ENCODE measurements around the gene ZNF805.
A peak's percentile ranks its signal among the peaks of the same experiment; 100 is the strongest.

The ZNF805 gene

DNA sequence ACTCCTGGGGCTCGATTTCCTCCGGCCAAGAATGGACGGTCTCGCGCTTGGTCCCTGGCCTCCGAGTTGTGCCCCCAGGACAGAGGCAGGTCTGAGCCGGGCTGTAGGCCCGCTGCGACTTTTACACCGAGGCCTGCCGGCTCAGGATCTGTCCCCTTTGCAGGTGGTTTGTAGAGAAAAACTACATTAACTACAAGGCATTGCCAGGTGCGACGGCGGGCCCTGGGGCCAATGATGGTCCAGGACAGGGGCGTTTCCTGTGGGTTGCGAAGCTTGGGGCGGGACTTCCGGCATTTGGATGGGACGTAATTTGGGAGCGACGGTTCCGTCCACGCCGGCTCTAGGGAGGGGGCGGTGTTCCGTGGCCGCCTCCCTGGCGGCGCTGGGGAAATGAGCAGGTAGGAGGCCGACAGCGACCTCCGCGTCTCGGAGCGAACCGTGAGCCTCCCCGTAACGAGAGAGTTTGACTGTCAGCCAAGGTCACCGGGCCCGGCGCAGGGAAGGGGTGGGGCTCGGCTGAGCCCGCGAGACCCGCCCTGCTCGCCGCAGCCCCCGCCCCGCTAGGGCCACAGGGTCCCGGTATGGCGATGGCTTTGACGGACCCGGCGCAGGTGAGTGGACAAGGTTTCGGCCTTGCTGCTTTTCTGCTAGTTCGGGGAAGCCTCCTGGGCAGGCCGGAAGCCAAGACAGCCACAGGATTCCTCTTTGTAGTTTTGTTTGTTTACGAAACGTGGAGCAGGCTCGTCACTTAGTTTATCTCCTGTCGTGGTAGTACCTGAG is at the start of gene ZNF805 (continued):
- TF ChIP-seq, protein P1, sequence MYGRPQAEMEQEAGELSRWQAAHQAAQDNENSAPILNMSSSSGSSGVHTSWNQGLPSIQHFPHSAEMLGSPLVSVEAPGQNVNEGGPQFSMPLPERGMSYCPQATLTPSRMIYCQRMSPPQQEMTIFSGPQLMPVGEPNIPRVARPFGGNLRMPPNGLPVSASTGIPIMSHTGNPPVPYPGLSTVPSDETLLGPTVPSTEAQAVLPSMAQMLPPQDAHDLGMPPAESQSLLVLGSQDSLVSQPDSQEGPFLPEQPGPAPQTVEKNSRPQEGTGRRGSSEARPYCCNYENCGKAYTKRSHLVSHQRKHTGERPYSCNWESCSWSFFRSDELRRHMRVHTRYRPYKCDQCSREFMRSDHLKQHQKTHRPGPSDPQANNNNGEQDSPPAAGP (tag by site-specific recombination; IDR thresholded peaks at IDR 0.05), result peak; percentile 47; the same call in 1 of the 2 replicates
- TF ChIP-seq ZBTB20 (tag by site-specific recombination; IDR thresholded peaks at IDR 0.05) (peak; percentile 86), ZNF777 (tag by site-specific recombination; IDR thresholded peaks at IDR 0.05; ENCODE audit: borderline replicate concordance) (no peak), SP7 (tag by site-specific recombination; IDR thresholded peaks at IDR 0.05) (peak; percentile 64), ZNF555 (tag by site-specific recombination; conservative IDR thresholded peaks at IDR 0.05) (no peak), SCRT1 (tag by site-specific recombination; IDR thresholded peaks at IDR 0.05; ENCODE audit: borderline replicate concordance) (0 out of 2 replicates have a peak, but pooled peaks have one; percentile 8), ZNF571 (tag by site-specific recombination; IDR thresholded peaks at IDR 0.05) (no peak), ZNF324 (tag by site-specific recombination; IDR thresholded peaks at IDR 0.05) (peak; percentile 48; the same call in 1 of the 2 replicates), SCRT2 (tag by site-specific recombination; IDR thresholded peaks at IDR 0.05) (0 out of 2 replicates have a peak, but pooled peaks have one; percentile 31), ZNF530 (tag by site-specific recombination; IDR thresholded peaks at IDR 0.05; ENCODE audit: low read depth) (no peak), ZNF785 (tag by site-specific recombination; IDR thresholded peaks at IDR 0.05) (no peak)
- TF ChIP-seq, protein P2, sequence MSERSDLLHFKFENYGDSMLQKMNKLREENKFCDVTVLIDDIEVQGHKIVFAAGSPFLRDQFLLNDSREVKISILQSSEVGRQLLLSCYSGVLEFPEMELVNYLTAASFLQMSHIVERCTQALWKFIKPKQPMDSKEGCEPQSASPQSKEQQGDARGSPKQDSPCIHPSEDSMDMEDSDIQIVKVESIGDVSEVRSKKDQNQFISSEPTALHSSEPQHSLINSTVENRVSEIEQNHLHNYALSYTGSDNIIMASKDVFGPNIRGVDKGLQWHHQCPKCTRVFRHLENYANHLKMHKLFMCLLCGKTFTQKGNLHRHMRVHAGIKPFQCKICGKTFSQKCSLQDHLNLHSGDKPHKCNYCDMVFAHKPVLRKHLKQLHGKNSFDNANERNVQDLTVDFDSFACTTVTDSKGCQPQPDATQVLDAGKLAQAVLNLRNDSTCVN (tag by site-specific recombination; optimal IDR thresholded peaks at IDR 0.05), result peak; percentile 34

DNA sequence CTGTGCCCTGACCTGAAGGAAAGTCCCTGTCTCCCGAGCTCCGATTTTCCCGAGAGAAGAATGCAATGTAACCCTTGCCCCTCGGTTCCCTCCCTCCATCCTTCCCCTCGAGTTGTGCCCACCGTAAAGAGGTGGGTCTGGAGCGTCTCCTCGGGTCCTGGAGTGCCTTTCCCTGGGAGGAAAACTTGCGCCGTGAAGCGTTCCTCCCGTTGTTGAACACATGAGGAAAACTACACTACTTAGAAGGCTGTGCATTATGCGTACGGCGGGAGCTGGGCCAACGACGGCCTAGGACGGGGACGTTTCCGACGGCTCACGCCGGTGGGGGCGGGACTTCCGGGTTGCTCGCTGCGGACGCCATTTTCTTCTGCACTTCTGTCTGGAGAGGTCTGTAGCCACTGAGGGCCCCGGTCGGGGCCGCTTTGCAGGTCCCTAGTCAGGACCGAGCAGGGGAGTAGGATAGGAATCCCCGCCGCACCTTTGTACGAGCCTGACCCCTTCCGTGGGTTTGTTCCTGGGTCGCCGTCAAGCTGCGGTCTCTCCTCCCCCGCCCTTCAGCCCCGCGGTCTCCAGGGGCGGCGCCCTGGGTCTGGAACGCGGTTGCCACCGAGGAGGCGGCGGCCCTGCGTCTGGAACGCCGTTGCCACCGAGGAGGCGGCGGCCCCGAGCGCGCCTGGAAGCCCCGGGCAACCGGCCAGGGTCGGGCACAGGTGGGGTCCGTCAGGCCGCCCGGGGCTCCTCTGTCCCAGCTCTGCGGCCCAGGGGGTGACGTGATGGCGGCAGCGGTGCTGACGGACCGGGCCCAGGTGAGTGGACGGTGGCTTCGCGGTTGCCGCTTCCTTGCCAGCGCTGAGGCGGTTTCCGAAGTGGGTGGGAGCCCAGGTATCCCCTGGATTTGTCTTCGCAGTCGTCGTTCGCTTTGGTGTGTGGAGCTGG is 49.0 kb upstream of the ZNF805 start, which contains the start of gene ZNF264:
ZNF264 (plus strand) TSS at position 360 of the 936 bp plus-strand sequence; CDS start at position 774, 414 bp downstream.
- H3K4me3 ChIP-seq (ENCODE audit: low read depth, low read length), result peak within 1 kb of the TSS; percentile 97
- no peaks in the 10 kb centered on the region for H3K4me1 ChIP-seq (ENCODE audit: control insufficient read depth, insufficient read depth, low read length)
- peaks cover 20 to 37% of the 10 kb centered on the region in 2 experiments for H3K36me3 ChIP-seq (ENCODE audit: control insufficient read depth in 2 of 2, insufficient read depth in 1 of 2, low read length in 2 of 2)
- peaks cover 6% of the 10 kb centered on the region; the same call in 1 of the 2 replicates for H3K9me3 ChIP-seq (ENCODE audit: control insufficient read depth, insufficient read depth, low read depth, low read length)
- CTCF ChIA-PET, result interaction anchor here (0.5 to 0.9 kb wide), 2 partner anchors 21 to 799 kb away, joined by 3 to 5 read pairs; no protein-coding TSS in a partner anchor
- POLR2A ChIA-PET, result interaction anchor here (0.5 to 2.1 kb wide), 7 partner anchors 11 to 198 kb away, joined by 3 to 17 read pairs (median 4); partner anchors contain the start of genes ZNF304, ZNF548 and ZNF805
- H3K27ac ChIP-seq (ENCODE audit: extremely low read depth, low read depth, low read length), result peak within 1 kb of the TSS; percentile 89
- peak; percentile 78 for TF ChIP-seq ZNF561 (tag by site-specific recombination; IDR thresholded peaks at IDR 0.05; ENCODE audit: borderline replicate concordance)
- TF ChIP-seq YY1 (tag by site-specific recombination; IDR thresholded peaks at IDR 0.05), result peak; percentile 72
- TF ChIP-seq KLF16 (tag by site-specific recombination; IDR thresholded peaks at IDR 0.05), result peak; percentile 64; the same call in 1 of the 2 replicates
- TF ChIP-seq ZNF366 (tag by site-specific recombination; conservative IDR thresholded peaks at IDR 0.05), result peak; percentile 62
- peak; percentile 59 for TF ChIP-seq SP3 (tag by site-specific recombination; IDR thresholded peaks at IDR 0.05)
- no peak for TF ChIP-seq ZNF791 (tag by site-specific recombination; IDR thresholded peaks at IDR 0.05)
- peak; percentile 64 for TF ChIP-seq SP2 (tag by site-specific recombination; IDR thresholded peaks at IDR 0.05)
- peak; percentile 43 for TF ChIP-seq ZFHX2 (tag by site-specific recombination; conservative IDR thresholded peaks at IDR 0.05)
- no peak for TF ChIP-seq BCL11B (tag by site-specific recombination; IDR thresholded peaks at IDR 0.05; ENCODE audit: low read depth)
- TF ChIP-seq ZNF701 (tag by site-specific recombination; IDR thresholded peaks at IDR 0.05), result no peak
- TF ChIP-seq KLF9 (tag by site-specific recombination; IDR thresholded peaks at IDR 0.05; ENCODE audit: low read depth), result peak; percentile 59
- TF ChIP-seq, protein P3, sequence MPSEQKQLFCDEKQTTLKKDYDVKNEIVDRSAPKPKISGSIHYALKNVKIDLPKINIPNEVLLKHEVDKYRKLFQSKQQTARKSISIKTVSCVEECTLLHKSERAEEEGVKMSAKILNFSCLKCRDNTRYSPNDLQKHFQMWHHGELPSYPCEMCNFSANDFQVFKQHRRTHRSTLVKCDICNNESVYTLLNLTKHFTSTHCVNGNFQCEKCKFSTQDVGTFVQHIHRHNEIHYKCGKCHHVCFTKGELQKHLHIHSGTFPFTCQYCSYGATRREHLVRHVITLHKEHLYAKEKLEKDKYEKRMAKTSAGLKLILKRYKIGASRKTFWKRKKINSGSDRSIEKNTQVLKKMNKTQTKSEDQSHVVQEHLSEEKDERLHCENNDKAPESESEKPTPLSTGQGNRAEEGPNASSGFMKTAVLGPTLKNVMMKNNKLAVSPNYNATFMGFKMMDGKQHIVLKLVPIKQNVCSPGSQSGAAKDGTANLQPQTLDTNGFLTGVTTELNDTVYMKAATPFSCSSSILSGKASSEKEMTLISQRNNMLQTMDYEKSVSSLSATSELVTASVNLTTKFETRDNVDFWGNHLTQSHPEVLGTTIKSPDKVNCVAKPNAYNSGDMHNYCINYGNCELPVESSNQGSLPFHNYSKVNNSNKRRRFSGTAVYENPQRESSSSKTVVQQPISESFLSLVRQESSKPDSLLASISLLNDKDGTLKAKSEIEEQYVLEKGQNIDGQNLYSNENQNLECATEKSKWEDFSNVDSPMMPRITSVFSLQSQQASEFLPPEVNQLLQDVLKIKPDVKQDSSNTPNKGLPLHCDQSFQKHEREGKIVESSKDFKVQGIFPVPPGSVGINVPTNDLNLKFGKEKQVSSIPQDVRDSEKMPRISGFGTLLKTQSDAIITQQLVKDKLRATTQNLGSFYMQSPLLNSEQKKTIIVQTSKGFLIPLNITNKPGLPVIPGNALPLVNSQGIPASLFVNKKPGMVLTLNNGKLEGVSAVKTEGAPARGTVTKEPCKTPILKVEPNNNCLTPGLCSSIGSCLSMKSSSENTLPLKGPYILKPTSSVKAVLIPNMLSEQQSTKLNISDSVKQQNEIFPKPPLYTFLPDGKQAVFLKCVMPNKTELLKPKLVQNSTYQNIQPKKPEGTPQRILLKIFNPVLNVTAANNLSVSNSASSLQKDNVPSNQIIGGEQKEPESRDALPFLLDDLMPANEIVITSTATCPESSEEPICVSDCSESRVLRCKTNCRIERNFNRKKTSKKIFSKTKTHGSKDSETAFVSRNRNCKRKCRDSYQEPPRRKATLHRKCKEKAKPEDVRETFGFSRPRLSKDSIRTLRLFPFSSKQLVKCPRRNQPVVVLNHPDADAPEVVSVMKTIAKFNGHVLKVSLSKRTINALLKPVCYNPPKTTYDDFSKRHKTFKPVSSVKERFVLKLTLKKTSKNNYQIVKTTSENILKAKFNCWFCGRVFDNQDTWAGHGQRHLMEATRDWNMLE (tag by site-specific recombination; conservative IDR thresholded peaks at IDR 0.05; ENCODE audit: low read depth), result peak; percentile 99
- peak; percentile 12; the same call in 1 of the 2 replicates for TF ChIP-seq ZNF394 (tag by site-specific recombination; IDR thresholded peaks at IDR 0.05; ENCODE audit: borderline replicate concordance)
